Measurements from ENCODE around the gene FGL2. TPM values are rescaled to one million over a fixed set of nuclear protein-coding genes. Genes with fewer than 3 reads are reported as not detected.

Gene FGL2
- total RNA-seq, 2 experiments from 2014 or later: 0.16 TPM

Other genes with a start within 250 kb of the FGL2 start
- not detected for gene SPDYE17, start 167.5 kb downstream of the FGL2 start, total RNA-seq
- gene SPDYE18, start 137.3 kb downstream of the FGL2 start, total RNA-seq: under 1 TPM; 0.33 to 0.48 TPM
- 1 to 10 TPM; 1.2 to 1.7 TPM for gene CCDC146, start 77.2 kb downstream of the FGL2 start, total RNA-seq
- 1 to 10 TPM; 1.1 to 1.4 TPM for gene GSAP, start 216.5 kb upstream of the FGL2 start, total RNA-seq